GM19025 (cell line): ENCODE results near the gene NTNG2.

Experiments
- ATAC-seq: cut with Tn5 transposase; IDR thresholded peaks from one replicate; pipeline ENCODE4 v1.9.1; 2021; ENCODE audit warnings: mild to moderate bottlenecking, low read depth, moderate library complexity; ENCODE audit not compliant: unreplicated experiment

NTNG2 gene

DNA sequence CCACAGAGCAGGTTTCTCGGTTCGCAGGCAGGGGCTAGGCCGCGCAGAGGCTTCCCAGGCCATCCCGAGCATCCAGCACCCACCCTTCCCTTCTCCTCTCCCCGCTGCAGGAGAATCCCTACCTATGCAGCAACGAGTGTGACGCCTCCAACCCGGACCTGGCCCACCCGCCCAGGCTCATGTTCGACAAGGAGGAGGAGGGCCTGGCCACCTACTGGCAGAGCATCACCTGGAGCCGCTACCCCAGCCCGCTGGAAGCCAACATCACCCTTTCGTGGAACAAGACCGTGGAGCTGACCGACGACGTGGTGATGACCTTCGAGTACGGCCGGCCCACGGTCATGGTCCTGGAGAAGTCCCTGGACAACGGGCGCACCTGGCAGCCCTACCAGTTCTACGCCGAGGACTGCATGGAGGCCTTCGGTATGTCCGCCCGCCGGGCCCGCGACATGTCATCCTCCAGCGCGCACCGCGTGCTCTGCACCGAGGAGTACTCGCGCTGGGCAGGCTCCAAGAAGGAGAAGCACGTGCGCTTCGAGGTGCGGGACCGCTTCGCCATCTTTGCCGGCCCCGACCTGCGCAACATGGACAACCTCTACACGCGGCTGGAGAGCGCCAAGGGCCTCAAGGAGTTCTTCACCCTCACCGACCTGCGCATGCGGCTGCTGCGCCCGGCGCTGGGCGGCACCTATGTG lies 36.1 kb downstream of the NTNG2 start:
- ATAC-seq: no peak

DNA sequence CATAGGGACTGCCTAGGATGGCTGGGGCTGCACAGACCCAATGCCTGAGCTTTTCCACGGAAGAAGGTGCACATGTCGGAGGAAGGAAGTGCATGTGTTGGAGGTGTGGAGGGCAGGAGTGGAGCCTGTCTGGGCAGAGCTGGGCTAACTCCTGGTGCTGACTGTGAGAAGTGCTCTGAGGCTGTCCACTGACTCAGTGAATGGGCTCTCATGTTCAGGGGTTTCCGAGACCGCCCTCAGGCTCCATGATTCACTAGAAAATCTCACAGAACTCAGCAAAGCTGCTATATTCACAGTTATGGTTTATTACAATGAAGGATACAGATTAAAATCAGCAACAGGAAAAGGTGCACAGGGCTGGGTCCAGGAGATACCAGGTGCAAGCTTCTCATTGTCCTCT lies 37.2 kb downstream of the NTNG2 start:
- ATAC-seq: no peak

- no peak for ATAC-seq
Measured at GRCh38 chr9:132200706-132201105, 38.8 kb downstream of the NTNG2 start.

DNA sequence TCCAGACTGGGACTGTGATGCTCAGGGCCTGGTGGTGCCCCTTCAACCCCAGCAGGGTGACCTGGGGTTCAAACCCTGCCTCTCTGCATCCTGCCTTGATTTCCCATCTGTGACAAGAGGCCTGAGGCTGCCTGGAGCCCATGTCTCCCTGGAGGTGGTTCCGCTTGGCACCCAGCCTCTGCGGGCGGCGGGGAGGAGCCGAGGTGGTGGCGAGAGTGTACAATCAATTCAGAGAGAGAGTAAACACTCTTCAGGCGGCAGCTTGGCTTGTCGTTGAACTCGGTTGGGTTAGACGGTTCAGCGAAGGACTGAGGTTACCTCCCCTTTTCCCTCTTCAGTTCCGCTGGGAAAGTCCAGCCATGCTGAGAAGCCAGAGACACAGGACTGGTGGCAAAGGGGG lies 39.3 kb downstream of the NTNG2 start:
- ATAC-seq: no peak

GRCh38 chr9:132201780-132202703 lies 40.2 kb downstream of the NTNG2 start:
- no peak for ATAC-seq

GRCh38 chr9:132204883-132205282 lies 43.0 kb downstream of the NTNG2 start:
- ATAC-seq: no peak

DNA sequence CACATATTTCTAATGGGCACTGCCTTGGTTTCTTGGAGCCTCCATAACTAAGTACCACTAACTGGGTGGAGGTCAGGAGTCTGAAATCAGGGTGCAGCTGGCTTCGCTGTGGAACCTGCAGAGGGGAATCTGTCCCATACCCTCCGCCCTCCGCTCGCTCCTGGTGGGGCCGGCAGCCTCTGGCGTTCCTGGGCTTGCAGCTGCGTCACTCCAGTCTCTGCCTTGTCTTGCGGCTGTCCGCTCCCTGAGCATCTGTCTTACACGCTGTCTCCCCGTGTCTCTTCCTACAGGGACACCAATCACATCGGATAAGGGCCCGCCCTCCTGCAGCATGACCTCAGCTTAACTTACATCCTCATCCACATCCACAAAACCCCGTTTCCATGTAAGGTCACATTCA lies 45.4 kb downstream of the NTNG2 start:
- no peak for ATAC-seq

GRCh38 chr9:132207839-132208615 lies 46.2 kb downstream of the NTNG2 start:
- no peak for ATAC-seq

DNA sequence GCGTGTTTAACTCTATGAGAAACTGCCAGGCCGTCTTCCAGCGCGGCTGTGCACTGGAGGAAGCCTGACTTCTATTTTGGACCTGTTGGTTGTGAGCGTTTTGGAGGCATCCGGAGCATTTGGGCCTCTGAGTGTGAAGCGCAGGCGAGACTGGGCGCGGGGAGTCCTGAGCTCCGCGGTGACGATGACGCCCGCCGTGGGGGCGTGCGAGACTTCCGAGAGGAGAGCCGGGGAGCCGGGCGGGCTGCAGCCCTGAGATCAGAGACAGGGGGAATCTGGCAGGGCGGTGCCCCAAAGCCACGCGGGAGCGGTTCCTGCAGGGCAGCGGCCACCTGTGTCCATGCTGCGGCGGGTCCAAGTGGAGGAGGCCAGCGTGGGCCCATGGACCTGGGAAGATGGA lies 47.4 kb downstream of the NTNG2 start:
- ATAC-seq: no peak

- ATAC-seq: no peak
Measured at GRCh38 chr9:132210472-132211145, 48.8 kb downstream of the NTNG2 start.

DNA sequence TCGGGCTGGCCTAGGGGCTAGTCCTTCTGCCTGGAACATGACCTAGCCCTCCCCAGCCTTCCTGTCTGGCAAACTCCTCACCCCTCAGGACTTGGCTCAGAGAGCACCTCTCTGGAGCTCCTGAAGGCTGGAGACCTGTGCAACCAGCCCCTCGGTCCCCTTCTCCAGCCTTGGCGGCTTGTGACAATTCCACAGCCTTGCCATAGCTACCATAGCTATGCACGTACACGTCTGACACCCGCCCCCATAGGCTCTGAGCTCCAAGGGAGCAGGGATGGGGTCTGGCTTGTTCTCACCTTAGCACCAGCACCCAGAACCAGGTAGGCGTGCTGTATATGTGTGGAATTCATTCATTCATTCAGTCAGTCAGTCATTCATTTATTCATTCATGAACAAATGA lies 49.7 kb downstream of the NTNG2 start:
- no peak for ATAC-seq

- ATAC-seq: no peak
Measured at GRCh38 chr9:132214027-132214622, 52.3 kb downstream of the NTNG2 start.

DNA sequence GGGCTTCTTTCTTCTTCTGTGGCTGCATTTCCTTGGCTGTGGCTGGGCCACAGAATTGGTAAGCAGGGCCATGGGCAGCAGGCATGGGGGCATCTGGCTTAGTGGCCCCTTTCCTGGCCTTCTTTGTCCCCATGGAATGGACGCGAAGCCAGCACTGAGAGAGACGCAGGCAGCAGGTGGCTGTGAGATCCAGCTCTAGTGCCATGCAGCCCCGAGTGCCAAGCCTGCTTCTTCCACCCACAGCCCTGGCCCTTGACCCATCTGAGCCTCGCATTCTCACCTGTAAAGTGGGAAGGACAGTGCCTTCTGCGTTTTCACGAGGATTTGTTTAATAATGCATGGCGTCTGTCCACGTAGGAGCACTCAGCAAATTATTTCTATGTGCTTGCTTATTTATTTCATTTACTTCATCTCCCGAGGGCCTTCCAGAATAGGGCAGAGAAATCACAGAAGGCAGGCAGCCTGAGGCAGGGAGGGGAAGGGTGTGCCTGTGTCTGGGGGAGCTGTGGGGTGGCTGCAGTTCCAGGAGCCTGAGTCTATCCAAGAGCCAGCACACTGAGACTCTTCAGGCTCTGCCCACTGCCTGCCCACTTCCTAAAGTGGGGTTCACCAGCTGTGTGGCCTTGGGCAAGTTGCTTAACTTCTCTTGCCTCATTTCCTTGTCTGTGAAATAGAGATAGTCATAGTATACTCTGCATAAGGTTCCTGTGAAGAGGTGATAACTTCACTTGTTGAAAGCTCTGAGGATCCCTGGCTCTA lies 55.2 kb downstream of the NTNG2 start:
- no peak for ATAC-seq

DNA sequence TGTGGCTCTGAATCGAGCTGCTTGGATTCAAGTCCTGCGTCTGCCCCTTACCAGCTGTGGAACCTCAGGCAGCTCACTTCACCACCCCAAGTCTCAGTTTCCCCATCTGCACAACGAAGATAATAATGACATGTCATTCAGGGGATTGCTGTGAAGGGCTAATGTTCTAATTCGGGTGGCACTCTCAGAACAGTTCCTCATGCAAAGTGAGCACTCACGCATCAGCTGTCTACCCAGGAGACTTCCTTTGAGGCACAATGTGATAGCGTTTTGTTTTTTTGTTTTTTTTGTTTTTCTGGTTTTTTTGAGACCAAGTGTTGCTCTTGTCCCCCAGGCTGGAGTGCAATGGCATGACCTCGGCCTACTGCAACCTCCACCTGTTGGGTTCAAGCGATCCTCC lies 56.4 kb downstream of the NTNG2 start:
- no peak for ATAC-seq

DNA sequence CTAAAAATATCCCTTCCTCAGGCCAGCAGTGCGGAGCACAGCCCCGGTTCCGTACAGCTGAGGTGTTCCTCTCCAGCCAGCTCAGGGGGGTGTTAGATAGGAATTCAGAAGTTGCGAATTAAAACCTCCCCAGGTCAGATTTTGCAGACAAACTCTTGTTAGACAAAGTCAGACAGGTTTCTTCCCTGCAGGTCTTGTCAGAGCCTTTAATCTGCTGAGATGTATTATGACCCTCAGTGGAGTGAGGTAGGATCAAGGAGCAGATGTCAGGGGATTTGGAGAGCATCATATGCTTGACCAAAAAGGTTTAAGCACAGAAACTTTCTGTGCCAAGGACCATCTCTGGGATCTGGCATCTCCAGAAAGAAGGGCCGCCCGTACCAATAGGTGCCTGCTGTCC lies 60.1 kb downstream of the NTNG2 start:
- no peak for ATAC-seq

- no peak for ATAC-seq
Measured at GRCh38 chr9:132224645-132225044, 62.8 kb downstream of the NTNG2 start.

DNA sequence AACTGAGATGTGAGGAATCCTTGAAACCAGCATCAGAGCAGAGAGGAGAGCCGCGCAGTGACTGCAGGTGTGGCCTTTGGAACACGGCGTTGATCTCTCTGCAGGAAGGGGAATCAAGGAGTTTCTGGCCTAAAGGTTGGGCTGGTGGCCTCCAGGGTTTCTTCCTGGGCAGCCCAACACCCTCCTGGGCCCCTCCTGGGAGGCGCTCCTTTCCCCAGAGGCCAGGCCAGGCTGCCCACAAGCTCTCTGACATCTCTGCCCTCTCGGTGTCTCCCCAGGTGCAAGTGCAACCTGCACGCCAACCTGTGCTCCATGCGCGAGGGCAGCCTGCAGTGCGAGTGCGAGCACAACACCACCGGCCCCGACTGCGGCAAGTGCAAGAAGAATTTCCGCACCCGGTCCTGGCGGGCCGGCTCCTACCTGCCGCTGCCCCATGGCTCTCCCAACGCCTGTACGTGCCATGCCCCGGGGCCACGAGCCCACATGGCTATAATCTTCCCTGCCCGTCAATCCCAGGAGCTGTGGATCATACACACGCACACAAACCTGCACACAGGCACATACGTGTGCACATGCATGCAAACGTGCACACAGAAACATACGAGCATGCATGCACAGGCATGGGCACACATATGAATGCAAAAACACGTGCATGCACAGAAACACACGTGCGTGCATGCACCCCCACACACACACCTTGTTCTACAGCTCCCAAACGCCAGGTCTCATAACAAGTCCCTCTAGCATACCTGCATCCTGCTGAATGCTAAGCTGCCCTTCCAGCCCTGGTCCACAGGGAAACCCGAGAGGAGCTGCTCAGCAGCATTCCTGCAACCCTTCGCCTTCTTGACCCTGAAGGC lies 64.9 kb downstream of the NTNG2 start:
- no peak for ATAC-seq

- ATAC-seq: no peak
Measured at GRCh38 chr9:132228062-132228461, 66.2 kb downstream of the NTNG2 start.

GRCh38 chr9:132230605-132231004 lies 68.7 kb downstream of the NTNG2 start:
- ATAC-seq: no peak
